ENCODE results near the gene PLA2G4F.
"Not testable (repeated sequence)": the region's sequence is repeated elsewhere in the genome, so short reads cannot be mapped to it uniquely, and the experiment has no call there.

Gene PLA2G4F

DNA sequence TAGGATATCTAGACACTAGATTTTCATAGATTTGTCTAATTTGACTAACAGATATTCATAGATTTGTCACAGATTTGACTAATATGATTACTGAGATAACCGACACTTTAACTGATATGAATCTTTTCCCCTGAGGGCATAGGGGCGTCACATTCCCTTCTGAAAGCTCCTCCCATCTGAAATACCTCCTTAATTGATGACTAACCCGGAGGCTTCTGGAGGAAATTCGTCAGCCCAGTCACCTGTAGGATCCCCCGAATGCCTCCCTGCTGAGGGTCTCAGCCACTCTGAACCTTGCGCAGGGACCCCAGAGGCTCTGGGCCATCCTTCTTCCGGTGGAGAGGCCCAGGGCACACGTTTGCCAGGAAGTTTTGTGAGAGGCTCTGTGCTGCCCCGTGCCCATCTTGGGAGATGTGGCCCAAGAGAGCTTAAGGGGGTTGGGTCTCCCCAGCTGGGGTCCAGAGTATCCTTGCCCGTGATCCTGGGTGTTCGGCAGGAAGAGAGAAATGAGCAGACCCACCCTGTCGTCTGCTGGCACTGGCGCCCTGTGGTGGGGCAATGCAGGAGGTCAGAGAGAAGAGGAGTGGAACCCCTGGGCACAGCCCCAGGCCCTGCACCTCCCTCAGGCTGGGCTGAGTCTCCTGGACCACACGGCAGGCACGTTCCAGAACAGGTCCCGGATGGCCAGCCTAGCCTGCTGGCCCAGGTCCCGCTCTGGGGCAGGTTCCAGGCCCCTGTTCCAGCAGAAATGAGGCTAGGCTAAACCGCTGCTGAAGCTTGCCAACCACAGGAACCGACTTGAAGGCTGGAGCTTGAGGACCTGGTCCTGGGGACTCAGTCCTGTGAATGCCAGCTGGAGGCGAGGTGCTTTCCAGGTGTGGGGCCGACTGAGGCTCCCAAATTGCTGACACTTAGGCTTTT is 63.8 kb downstream of the PLA2G4F start:
- TF ChIP-seq, protein P1, sequence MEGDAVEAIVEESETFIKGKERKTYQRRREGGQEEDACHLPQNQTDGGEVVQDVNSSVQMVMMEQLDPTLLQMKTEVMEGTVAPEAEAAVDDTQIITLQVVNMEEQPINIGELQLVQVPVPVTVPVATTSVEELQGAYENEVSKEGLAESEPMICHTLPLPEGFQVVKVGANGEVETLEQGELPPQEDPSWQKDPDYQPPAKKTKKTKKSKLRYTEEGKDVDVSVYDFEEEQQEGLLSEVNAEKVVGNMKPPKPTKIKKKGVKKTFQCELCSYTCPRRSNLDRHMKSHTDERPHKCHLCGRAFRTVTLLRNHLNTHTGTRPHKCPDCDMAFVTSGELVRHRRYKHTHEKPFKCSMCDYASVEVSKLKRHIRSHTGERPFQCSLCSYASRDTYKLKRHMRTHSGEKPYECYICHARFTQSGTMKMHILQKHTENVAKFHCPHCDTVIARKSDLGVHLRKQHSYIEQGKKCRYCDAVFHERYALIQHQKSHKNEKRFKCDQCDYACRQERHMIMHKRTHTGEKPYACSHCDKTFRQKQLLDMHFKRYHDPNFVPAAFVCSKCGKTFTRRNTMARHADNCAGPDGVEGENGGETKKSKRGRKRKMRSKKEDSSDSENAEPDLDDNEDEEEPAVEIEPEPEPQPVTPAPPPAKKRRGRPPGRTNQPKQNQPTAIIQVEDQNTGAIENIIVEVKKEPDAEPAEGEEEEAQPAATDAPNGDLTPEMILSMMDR (IDR thresholded peaks at IDR 0.05; ENCODE audit: control extremely low read depth, extremely low read depth, low read depth, missing control alignments), result no peak
- DNase-seq (ENCODE audit: extremely low spot score), result no peak
- POLR2A ChIA-PET, result no interaction called here
- CTCF ChIA-PET, result interaction anchor here (1.0 to 7.8 kb wide), 5 partner anchors 9 to 100 kb away, joined by 3 to 54 read pairs (median 3); no protein-coding TSS in a partner anchor

- POLR2A ChIA-PET; DNase-seq (ENCODE audit: extremely low spot score): not testable (repeated sequence)
- CTCF ChIA-PET, result interaction anchor here (1.4 to 7.8 kb wide), 2 partner anchors 8 to 11 kb away, joined by 4 to 54 read pairs; no protein-coding TSS in a partner anchor
Measured at GRCh38 chr15:42091753-42092397, 64.6 kb downstream of the PLA2G4F start.

DNA sequence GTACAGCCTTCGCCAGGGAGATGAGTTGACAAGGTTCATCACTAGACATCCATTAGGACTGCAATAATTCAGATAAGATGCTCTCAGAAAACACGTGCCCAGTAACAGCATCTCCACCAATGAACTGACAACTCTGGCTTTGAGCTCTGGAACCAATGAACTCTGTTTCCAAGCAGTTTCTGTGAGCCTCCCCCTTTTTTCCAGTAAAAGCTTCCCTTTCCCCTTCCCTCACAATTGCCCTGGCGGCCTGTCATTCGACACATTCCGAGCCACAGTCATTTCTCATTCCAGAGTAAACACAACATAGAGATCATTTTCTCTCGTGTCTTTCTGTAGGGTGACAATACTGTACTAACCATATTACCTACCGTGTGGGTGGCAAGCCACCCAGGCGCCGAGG is 65.7 kb downstream of the PLA2G4F start:
- no peak for DNase-seq (ENCODE audit: extremely low spot score)
- TF ChIP-seq, protein P1 (IDR thresholded peaks at IDR 0.05; ENCODE audit: control extremely low read depth, extremely low read depth, low read depth, missing control alignments), result no peak
- CTCF ChIA-PET, result interaction anchor here (1.5 kb wide), 1 partner anchor 8 kb away, joined by 3 read pairs; no protein-coding TSS in a partner anchor
- POLR2A ChIA-PET, result no interaction called here

- CTCF ChIA-PET, result interaction anchor here (1.5 kb wide), 2 partner anchors 8 to 11 kb away, joined by 3 to 4 read pairs; no protein-coding TSS in a partner anchor
- TF ChIP-seq, protein P1 (IDR thresholded peaks at IDR 0.05; ENCODE audit: control extremely low read depth, extremely low read depth, low read depth, missing control alignments), result no peak
- POLR2A ChIA-PET, result no interaction called here
- DNase-seq (ENCODE audit: extremely low spot score), result no peak
Measured at GRCh38 chr15:42090370-42090769, 66.1 kb downstream of the PLA2G4F start.

- ChIA-PET POLR2A (no interaction called here), CTCF (interaction anchor here (1.5 kb wide), 2 partner anchors 9 to 11 kb away, joined by 3 to 4 read pairs; no protein-coding TSS in a partner anchor)
- TF ChIP-seq, protein P1 (IDR thresholded peaks at IDR 0.05; ENCODE audit: control extremely low read depth, extremely low read depth, low read depth, missing control alignments), result no peak
- no peak for DNase-seq (ENCODE audit: extremely low spot score)
Measured at GRCh38 chr15:42089942-42090341, 66.5 kb downstream of the PLA2G4F start.
